HEK293T (cell line): ENCODE data around the gene APP.

Experiments used
- ELF4 ChIP-seq: fragments of 450-650 bp; IDR thresholded peaks from 2 replicates; pipeline ENCODE4 v1.6.1; 2017; ENCODE audit warnings: antibody characterized with exemption
- FOXA1 ChIP-seq: fragments of 450-650 bp; IDR thresholded peaks from 2 replicates; pipeline ENCODE4 v1.6.1; 2016; ENCODE audit warnings: mild to moderate bottlenecking
- FOXK2 ChIP-seq: fragments of 450-650 bp; IDR thresholded peaks from 2 replicates; pipeline ENCODE4 v1.6.1; 2016; ENCODE audit warnings: mild to moderate bottlenecking
- FOXM1 ChIP-seq: fragments of 450-650 bp; IDR thresholded peaks from 2 replicates; pipeline ENCODE4 v1.6.1; 2017; ENCODE audit warnings: mild to moderate bottlenecking, borderline replicate concordance
- LEF1 ChIP-seq: fragments of 450-650 bp; IDR thresholded peaks from 2 replicates; pipeline ENCODE4 v1.6.1; 2017; ENCODE audit warnings: mild to moderate bottlenecking, borderline replicate concordance
- NFRKB ChIP-seq: fragments of 450-650 bp; IDR thresholded peaks from 2 replicates; pipeline ENCODE4 v1.6.1; 2016; ENCODE audit warnings: mild to moderate bottlenecking, moderate library complexity
- SP1 ChIP-seq: fragments of 450-650 bp; IDR thresholded peaks from 2 replicates; pipeline ENCODE4 v1.6.1; 2017
- SUZ12 ChIP-seq: fragments of 450-650 bp; IDR thresholded peaks from 2 replicates; pipeline ENCODE4 v1.6.1; 2016; ENCODE audit warnings: mild to moderate bottlenecking
- TARDBP ChIP-seq: fragments of 450-650 bp; IDR thresholded peaks from 2 replicates; pipeline ENCODE4 v1.6.1; 2016
- TF ChIP-seq, protein P1 (sequence below): fragments of 450-650 bp; IDR thresholded peaks from 2 replicates; pipeline ENCODE4 v1.6.1; 2016

DNA sequence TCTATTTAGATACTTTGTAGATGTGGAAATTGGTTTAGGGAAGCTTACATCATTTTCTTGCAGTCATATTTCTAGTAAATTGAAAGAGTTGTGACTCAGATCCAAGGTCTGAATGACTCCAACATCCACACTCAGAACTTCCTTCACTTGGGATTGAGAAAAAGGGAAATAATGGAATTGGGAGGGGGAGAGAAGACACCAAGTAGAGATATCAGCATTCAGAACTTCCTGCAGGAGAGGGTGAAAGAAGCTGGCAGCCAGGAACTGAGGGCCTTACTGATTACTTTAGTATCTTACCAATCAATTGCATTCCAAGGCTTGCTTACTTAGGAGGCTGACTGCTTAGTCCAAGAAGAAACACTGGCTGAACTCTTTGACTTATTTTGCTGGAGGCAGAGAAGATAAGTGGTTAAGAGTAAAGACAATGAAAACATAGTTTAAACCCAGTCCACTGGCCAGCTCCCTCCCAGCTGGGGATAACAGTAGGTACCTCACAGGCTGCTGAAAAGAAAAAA lies 21.7 kb downstream of the APP start:
- TF ChIP-seq SP1 (no peak), LEF1 (no peak), FOXA1 (no peak), FOXM1 (no peak), NFRKB (no peak), SUZ12 (no peak), ELF4 (no peak), TARDBP (no peak), FOXK2 (no peak)
- TF ChIP-seq, protein P1, sequence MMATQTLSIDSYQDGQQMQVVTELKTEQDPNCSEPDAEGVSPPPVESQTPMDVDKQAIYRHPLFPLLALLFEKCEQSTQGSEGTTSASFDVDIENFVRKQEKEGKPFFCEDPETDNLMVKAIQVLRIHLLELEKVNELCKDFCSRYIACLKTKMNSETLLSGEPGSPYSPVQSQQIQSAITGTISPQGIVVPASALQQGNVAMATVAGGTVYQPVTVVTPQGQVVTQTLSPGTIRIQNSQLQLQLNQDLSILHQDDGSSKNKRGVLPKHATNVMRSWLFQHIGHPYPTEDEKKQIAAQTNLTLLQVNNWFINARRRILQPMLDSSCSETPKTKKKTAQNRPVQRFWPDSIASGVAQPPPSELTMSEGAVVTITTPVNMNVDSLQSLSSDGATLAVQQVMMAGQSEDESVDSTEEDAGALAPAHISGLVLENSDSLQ, result no peak
